Frontal cortex (tissue), 4 donors: Measurements from ENCODE around the gene FSTL4. TPM values are rescaled to one million over a fixed set of nuclear protein-coding genes. Genes with fewer than 3 reads are reported as not detected.
A peak's percentile ranks its signal among the peaks of the same experiment; 100 is the strongest.

ENCODE experiments used
- DNase-seq, 2 donors: peaks; one replicate each; pipeline ENCODE4 v3.0.0; 2012; ENCODE audit warnings: low spot score in 2 of 2
- FAIRE-seq: peaks from 2 replicates; lab custom pipeline; 2012; peaks lifted over from hg19 to GRCh38; lab: Jason Lieb, UNC
- total RNA-seq: library from RNA; depleted of rRNA; stranded (reverse); fragments of >200 nt; gene quantifications from one replicate; pipeline ENCODE4 v1.2.3, GENCODE V29; 2014
- donor health status: control.
- donor health status: control.
- donor health status: control.

Gene FSTL4
- total RNA-seq, 1 donor from 2014 or later: 0.82 TPM

DNA sequence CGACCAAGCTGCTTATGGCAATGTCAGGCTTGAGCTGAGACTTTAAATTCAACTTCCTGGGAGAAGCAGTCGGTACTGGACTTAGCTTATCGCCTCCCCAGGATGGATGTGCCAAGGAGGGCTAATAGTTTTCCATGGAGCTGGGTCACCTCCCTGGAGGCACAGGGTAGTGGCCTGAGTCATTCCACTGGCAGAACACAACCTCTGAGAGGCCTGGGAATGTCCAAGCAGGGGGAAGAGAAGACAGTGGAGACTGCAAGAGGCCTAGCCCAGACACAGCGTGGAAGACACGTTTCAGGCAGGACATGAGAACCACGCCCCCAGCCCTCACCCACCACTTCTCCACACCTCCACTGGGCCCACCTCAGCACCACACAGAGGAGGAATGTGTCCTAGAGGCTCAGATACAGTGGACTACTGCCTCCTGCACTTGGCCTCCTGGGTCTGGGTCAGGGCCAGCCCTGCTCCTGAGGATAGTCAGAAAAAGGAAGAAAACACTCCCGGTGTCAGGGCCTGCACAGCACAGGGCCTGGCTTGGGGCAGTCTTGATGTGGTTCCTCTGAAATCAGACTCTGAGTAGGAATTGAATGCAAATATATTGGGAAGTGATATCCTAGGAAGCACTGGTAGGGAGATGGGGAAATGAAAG lies 171.8 kb downstream of the FSTL4 start:
- DNase-seq (no peak), FAIRE-seq (no peak)

DNA sequence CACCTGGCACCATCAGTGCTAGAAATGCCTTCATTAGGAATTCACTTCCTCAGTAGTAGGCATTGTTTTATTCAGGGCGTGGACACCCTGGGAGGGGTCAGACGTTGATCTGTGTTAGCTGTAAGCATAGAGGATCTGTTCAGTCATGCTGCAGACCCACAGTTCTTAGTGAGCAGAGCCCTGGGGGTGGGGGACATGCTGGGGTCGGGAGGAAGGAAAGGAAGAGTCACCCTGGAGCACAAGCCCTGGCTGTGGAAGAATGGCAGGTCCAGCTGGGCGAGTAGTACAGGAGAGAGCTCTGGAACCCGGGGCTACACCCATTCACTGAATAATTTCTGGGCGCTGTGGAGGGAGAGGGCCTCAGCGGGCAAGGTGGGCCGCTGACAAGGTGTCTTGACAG lies 172.5 kb downstream of the FSTL4 start:
- FAIRE-seq: no peak
- no peak for DNase-seq

DNA sequence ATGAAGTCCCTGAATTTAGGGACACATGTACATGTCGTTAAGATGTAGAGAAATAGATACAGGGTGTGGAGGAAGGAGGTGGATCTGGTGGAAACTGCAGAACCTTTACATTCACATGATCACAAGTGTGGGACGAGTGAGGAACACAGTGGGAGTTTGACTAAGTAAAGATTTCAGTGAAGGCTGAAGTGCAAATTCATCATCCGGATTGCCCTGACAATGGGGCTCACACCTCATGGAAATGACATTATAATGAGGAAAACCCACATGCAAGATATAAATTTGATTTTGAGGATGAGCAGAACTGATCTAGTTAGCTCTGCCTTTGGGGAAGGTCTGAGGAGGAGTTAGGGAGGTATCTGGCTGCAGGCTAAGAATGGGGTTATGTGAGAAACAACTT lies 173.9 kb downstream of the FSTL4 start:
- no peak for DNase-seq
- no peak for FAIRE-seq

DNA sequence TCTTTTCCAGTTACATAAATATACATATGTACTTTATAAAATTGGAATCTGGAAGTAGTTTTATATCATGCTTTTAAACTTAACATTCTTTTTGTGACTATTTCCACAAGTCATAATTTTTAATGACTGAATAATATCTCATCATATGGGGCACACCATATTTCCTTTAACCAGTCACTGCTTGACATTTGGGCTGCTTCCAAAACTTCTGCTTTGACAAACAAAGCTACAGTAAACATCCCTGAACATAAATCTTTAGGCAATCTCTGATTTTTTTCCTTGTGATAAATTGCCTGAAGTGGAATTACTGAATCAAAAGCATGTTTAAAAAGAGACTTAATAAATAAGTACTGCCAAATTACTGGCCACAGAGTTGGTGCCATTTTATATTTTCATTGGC lies 178.0 kb downstream of the FSTL4 start:
- DNase-seq (no peak), FAIRE-seq (no peak)

DNA sequence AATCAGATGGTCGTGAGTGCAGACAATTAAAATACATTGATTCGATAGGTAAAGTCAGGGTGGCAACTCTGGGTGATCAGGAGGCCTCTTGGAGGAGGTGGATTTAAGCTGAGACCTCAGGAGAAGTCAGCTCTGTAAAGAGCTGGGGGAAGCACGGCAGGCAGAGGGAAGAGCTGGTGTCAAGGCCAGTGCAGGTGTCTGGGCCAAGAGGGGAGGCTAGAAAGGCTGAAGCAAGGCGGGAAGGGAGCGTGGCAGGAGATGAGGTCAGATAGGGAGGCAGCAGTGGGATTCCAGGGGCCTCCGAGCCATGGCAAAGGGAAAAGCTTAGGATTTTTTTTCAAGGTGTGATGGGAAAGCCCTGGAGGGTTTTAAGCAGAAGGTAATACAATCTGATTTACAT lies 178.7 kb downstream of the FSTL4 start:
- DNase-seq: no peak
- no peak for FAIRE-seq

DNA sequence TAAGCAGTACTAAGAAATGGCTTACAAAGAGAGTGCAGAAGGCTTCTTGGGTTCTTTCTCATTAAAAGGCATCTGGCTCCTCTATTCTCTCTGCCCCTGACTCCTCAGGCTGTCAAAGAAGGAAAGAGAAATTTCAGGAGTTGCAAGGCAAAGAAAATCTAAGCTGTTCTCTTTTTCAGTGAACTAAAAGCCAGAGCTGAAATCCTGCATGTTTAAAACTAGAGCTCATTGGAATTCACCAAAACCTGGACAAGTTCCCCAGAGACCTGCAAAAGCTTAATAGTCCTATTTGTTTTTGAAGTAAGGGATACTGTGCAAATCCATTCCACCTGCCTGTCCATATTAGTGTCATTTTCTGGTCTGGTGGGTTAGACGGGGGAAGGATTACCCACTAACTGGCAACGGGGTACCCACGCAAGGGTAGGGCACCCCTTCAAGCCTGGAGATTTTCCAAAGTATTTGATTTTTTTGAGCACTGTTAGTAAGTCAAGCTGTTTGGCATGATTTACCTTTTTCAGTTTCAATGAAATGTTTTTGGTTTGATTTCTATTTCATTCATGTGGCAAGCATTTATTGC lies 179.3 kb downstream of the FSTL4 start:
- DNase-seq (no peak), FAIRE-seq (no peak)

DNA sequence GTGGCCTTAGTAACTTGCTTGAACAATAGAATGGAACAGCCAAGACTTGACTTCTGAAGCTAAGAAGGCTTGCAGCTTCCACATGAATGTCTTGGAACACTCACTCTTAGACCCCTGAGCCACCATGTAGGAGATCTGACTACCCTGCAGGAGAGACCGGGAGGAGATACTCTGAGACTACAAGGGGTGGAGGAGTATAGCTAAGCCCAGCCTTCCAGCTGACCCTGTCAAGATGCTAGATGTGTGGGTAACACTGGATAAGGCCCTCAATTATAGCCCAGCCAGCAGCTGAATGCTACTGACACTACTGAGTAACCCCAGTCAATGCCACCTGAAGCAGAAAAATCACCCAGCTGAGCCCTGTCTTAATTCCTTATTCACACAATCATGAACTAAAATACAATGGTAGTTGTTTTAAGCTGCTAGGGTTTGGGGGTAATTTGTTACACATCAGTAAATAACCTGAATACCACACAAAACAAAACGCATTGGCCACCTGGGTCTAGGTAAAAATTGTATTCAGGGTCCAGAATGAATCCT lies 180.9 kb downstream of the FSTL4 start:
- no peak for DNase-seq
- no peak for FAIRE-seq

DNA sequence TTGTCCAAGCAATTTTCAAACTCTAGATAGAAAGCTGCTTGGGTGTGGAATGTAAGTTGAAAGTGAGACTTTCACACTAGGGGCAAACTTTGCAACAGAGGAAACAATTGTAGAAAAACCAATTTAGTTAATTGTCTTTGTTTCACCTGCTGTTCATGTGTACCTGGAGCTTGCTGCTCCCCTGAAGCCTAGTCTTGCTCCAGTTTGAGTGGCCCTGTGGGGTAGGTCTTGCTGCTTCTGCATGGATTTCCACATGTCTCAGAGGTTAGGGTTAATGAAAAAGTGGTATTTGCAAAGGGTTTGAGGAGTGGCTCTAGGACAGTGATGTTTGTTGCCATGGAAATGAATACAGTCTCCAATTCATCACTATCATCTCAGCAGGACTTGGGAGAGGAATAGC lies 182.2 kb downstream of the FSTL4 start:
- DNase-seq (no peak), FAIRE-seq (no peak)

DNA sequence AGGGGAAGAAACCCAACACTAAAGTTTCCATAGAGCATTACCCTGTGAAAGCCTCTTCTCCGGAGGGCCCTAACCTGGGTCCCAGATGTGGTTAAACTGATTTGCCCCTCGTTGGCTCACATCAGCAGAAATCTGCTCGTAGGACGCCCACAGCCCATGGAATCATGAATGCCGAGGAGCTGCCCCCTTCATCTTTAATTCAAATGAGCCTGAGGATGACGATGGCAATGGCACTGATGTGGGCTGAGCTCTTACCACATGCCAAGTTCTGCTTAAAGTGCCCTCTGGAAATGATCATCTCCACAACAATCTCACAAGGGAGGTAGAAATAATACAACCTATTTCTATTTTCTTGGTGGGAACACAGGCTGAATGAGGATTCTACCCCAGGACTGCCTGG lies 183.3 kb downstream of the FSTL4 start:
- FAIRE-seq (no peak), DNase-seq (no peak)

DNA sequence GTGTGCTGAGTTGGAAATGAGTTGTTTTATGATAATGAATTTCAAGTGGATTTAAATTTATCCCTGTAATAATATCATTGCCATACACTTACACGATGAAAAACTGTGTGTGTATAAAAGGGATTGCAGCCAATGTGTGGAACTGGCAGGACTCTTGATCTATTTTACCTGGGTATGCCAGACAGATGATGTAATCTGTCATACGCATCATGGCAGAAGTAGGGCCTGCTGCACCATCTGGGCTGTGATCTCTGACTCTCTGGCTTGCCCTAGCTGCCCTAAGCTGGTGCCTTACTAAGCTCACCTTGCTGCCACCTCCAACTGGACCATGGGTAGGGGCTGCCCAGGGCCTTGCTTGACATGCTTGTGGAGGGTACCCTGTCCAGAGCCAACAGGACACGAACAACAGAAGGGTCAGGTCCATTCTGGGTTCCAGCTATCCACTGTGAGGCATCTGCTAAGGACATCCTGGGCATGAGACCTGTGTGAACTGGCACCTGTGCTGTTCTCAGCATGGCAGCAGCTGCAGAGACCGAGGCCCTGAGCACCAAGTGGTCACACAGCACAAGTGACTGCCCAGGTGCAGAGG lies 184.2 kb downstream of the FSTL4 start:
- no peak for FAIRE-seq
- no peak for DNase-seq

DNA sequence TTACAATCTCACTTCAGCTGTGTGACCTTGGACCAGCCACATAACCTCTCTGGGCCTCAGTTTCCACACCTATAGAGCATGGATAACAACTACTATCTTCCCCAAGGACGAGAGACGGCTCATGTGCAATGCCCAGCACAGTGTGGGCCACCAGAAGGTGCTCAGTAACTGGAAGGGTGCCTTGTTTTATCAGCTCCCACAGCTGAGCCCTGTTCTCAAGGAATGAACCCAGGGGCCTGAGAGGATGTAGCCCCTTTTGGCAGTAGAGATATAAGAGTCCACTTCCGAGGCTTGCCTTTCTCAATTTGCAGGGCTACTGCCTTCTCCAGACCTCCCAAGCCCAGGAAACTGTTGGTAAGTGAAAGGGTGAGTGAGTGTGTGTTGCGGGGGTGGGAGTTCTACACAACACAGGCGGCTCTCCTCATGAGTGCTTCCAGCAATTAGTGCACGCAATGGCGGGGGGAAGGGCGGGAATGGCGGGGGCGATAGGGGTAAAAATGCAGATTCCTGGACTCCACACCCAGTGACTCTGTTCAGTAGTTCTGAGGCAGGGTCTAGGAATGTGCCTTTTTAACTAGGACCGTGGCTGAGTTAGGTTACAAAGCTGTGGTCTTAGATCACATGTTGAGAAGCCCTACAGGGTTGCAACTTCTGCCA lies 185.1 kb downstream of the FSTL4 start:
- no peak for FAIRE-seq
- DNase-seq: no peak

DNA sequence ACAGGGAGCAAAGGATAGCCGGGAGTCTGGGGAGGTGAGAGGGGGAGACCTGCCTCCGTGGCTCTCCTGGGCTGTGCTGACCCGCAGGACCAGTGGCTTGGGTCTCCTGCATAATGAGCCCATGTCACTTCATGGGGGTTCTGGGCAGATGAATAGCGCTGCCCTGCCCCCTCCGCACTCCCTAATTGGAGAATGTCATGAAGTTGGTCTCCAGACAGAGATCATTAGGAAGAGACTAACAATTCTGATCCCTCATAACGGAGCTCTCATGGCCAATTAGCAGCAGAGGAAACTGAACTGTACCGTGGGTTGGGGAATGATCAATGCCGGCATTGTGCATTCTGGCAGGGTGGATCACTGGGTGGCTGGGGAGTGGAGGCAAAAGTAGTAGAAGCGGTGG lies 186.1 kb downstream of the FSTL4 start:
- DNase-seq: no peak
- no peak for FAIRE-seq

DNA sequence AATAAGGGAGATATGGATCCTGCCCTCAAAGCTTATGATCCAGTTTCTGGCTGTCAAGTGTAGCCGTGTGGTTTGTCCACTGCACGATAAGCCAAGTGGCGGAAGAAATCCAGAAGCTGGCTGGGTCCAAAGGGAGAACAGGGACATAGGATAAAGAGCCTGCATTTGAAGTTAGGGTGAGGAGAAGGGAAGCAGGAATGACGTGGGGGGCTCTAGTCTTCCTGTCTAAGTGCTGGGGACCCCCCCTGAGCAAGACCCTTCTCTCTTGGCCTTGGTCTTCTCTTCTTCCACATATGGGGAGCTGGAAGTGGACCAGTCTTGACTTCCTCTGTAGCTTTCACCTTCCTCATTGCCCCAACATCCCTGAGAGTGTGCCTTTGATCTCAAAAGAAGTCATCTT lies 186.6 kb downstream of the FSTL4 start:
- FAIRE-seq (no peak), DNase-seq (no peak)

DNA sequence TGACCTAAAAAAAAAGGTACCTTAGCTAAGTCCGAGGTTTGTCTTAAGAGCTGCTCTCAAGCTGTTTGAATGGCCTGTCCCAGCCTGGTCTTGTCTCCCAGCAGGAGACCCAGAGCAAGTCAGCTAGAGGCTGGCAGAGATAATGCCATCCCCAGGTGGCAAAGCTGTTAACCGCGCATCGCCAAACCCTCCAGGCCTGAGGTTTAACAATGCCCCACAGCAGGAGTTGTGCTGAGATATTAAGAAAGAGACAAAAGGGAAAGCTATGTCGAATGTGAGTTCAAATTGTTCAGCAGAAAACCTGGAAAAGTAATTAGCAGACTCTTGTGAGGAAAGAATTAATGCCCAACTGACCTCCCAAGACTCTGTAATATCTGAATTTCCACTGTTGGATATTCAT lies 187.1 kb downstream of the FSTL4 start:
- FAIRE-seq: no peak
- no peak for DNase-seq

DNA sequence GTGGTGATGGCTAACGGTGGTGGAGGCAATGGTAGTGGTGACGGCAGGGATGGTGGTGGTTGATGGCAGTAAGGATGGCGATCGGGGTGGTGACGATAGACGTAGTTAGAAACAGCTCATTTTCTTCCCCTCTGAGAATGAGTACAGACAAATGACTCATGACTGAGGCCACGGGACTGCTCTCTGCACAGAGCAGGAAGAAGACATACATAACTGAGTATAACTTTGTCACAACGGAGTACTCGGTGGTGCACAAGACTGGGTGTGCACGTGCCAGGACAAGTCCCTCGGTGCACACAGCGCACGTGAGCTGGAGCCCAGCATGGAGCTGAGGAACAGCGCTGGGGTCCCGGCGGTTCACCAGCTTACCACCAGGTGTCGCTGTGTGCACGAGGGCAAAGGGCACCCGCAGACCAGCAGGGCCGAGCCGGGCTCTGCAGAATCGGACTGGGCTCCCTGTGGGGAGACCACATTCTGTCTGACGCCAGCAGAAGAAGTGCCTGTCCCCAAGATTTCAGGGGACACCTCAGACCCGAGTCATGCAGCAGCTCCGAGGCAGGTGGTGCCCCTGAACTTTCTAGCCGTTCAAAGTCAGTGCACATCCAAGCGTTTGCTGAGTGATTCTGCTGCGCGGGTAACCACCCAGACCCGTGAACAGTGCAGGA lies 188.6 kb downstream of the FSTL4 start:
- DNase-seq: peak; percentile 14 to 62

DNA sequence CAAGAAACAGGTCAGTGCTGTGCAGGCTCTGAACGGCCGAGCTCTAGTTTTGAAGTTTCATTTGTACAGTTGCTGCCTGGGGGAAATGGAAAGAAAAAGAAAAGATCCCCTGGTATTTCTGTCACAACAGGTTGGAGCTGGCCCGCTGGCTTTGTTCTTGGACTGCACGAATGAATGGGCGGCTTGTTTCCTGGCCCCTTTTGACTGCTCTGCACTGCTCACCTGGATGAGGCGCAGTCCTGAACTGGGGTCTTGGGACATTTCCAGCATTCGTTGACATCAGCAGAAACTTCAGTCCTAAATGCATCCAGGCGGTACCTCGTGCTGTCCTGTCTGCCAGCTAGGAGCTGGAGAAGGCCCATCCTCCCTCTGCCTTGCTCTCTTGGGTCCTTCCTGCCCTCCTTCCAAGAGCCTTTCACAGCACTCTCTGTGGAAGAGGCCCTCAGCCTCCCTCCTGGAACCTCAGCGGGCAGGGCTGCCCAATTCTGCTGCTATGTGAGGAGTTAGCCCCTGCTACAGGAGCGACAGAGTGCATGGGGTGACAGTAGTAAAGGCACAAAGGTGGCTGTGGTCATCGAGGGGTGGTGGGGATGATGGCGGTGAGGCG lies 189.2 kb downstream of the FSTL4 start:
- FAIRE-seq (no peak), DNase-seq (no peak)

More for the DNA sequence above, 188.6 kb downstream of the FSTL4 start:
- no peak for FAIRE-seq

DNA sequence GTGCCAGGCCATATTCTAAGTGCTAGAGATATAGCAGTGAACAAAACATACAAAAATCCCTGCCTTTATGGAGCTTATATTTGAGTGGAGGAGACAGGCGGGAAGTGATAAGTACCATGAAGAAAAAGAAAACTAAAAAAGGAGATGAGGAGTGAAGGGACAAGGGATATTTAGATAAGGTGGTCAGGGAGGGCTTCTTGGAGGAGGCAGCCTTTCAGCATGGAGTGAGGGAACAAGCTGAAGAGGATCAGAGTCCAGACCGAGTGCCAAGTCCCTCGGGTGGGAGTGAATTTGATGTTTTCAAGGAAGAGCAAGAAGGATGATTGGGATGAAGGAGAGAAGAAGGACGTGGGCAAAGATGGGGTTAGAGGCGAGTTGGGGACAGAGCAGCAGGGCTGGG lies 190.5 kb downstream of the FSTL4 start:
- FAIRE-seq: no peak
- no peak for DNase-seq

DNA sequence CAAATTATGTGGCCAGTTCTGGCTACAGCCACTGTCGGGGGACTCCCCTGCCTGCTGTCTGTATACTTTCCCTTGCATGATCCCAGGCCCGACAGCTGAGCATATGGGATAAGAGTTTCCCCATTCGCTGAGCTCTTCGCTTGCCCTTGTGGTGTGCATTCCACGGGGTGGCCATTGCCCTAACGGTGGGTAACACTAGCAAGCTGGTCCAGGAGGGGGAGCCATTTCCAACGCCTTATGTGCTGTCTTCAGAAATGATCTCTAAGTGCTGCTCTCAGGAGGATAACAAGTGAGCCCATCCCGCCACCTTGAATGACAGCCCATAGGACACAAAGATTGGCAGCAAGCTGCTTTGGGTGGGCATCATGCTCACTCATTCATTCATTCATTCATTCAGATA lies 190.9 kb downstream of the FSTL4 start:
- no peak for FAIRE-seq
- DNase-seq: no peak

DNA sequence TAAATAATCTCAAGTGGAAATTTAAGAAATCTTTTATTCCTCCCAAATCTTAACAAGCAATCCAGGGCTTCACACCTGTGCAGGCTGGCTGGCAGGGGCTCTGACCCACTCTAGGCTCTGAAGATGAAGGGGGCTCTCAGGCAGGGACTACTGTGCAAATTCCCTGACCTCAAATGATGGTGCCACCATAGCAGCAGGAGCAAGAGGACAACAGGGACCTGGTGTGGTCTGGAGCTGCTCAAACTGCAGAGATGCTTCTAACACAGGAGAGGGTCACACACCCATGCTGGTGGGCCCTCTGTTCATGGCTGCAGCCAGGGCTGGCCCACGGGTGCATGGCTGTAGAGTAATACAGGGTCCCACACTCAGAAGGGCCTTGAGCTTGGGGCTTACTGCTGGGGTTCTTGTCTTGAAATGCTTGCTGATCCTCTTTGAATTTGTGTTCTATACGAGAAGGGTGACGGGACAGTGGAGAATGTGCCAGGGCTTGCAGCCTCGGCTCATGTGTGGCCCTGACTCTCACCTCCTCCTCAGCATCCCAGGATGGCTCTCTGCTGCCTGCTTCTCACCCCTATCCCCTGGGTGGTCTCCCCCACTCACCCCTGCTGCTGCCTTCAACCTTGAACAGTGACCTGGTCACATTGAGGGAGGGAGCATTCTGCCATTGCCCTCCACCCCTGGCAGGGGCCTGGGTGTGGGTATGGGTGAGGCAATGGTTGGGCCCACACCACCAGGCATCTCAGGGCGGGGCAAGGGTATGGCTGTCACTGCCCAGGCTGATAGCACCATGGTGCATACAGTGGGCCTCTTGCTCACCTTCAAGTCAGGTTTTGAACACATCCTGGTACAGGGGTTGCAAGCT lies 191.7 kb downstream of the FSTL4 start:
- FAIRE-seq: no peak
- no peak for DNase-seq
